CD8-positive, alpha-beta memory T cell (primary cell): ENCODE measurements around the gene OR2H1. TPM values are rescaled to one million over a fixed set of nuclear protein-coding genes. Genes with fewer than 3 reads are reported as not detected.
"Not testable (repeated sequence)": the region's sequence is repeated elsewhere in the genome, so short reads cannot be mapped to it uniquely, and the experiment has no call there.

ENCODE experiments used
- CTCF ChIA-PET: fragments of 350-600 bp; sonication (Branson Sonifier 250); formaldehyde crosslinking; loops from one replicate; lab custom pipeline; 2021; ENCODE audit warnings: antibody characterized with exemption; lab: Charles Lee
- POLR2A ChIA-PET: fragments of 350-600 bp; sonication (Branson Sonifier 250); formaldehyde crosslinking; loops from one replicate; lab custom pipeline; 2021; ENCODE audit warnings: antibody characterized with exemption; lab: Charles Lee
- DNase-seq, 5 donors: peaks; one replicate each; pipeline versions ENCODE4 v3.0.0 to v3.0.0-alpha.2; 2020 to 2022; ENCODE audit warnings: mixed read lengths in 1 of 5
- H3K27ac ChIP-seq: one replicate; pipeline ENCODE4 v1.7.0; 2013; ENCODE audit warnings: low read depth, mild to moderate bottlenecking, low read length, moderate library complexity
- H3K27me3 ChIP-seq: 2 replicates; pipeline ENCODE4 v1.7.0; 2013; ENCODE audit warnings: low read length, mild to moderate bottlenecking; ENCODE audit not compliant: insufficient read depth, poor library complexity, severe bottlenecking
- H3K36me3 ChIP-seq: 2 replicates; pipeline ENCODE4 v1.7.0; 2013; ENCODE audit warnings: mild to moderate bottlenecking, low read length, moderate library complexity; ENCODE audit not compliant: insufficient read depth
- H3K4me1 ChIP-seq: 2 replicates; pipeline ENCODE4 v1.7.0; 2013; ENCODE audit warnings: mild to moderate bottlenecking, low read length, moderate library complexity; ENCODE audit not compliant: insufficient read depth
- H3K4me3 ChIP-seq: 2 replicates; pipeline ENCODE4 v1.7.0; 2013; ENCODE audit warnings: mild to moderate bottlenecking, low read length
- H3K9me3 ChIP-seq: 2 replicates; pipeline ENCODE4 v1.7.0; 2013; ENCODE audit warnings: mild to moderate bottlenecking, low read length
- H3K27ac Mint-ChIP-seq, 8 donors: one replicate each; pipeline ENCODE4 v1.8.0; 2020 to 2021; ENCODE audit warnings: mixed read lengths in 8 of 8, mild to moderate bottlenecking in 6 of 8, inconsistent platforms in 3 of 8, moderate library complexity in 3 of 8
- H3K27me3 Mint-ChIP-seq, 2 donors: one replicate each; pipeline ENCODE4 v1.8.0; 2020 to 2021; ENCODE audit warnings: mixed read lengths in 2 of 2, mild to moderate bottlenecking in 1 of 2, moderate library complexity in 1 of 2
- H3K36me3 Mint-ChIP-seq, 3 donors: one replicate each; pipeline ENCODE4 v1.8.0; 2020 to 2021; ENCODE audit warnings: mixed read lengths in 3 of 3, inconsistent platforms in 1 of 3, mild to moderate bottlenecking in 1 of 3
- H3K4me1 Mint-ChIP-seq, 3 donors: one replicate each; pipeline ENCODE4 v1.8.0; 2020 to 2021; ENCODE audit warnings: mixed read lengths in 3 of 3, inconsistent platforms in 1 of 3, mild to moderate bottlenecking in 1 of 3
- H3K4me3 Mint-ChIP-seq, 7 donors: one replicate each; pipeline ENCODE4 v1.8.0; 2020 to 2021; ENCODE audit warnings: mixed read lengths in 7 of 7, mild to moderate bottlenecking in 6 of 7, moderate library complexity in 4 of 7, inconsistent platforms in 2 of 7
- H3K9me3 Mint-ChIP-seq, 5 donors: one replicate each; pipeline ENCODE4 v1.8.0; 2020 to 2022; ENCODE audit warnings: mixed read lengths in 5 of 5, mild to moderate bottlenecking in 3 of 5, moderate library complexity in 2 of 5, inconsistent platforms in 1 of 5
- polyA plus RNA-seq: library from polyadenylated mRNA; unstranded; fragments of 300-500 nt; fragmentation: Illumina TruSeq; gene quantifications from one replicate; pipeline ENCODE4 v1.2.3, GENCODE V29; 2021
- total RNA-seq, 2 experiments: library from RNA; stranded (reverse); gene quantifications; one replicate each; pipeline ENCODE4 v1.2.3, GENCODE V29; 2021

The OR2H1 gene
- total RNA-seq = not detected
- not detected for polyA plus RNA-seq

DNA sequence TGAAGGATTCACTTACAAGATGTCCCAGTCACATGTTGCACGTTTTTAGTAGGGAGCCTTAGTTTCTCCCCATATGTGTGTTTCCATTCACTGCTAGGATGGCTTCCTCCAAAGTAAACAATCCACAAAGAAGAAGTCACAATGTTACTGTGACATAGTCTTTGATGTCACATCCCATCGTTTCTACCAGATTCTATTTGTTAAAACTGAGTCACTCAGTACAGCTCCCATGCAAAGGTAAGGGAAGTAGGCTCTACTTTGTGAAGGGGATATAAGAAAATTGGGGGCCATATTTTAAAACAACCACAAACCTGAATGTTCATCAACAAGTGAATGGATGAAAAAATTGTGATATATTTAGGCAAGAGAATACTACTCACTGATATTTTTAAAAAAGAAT, at the start of gene OR2H1, which contains the start of gene OR11A1:
Gene OR2H1 (plus strand): TSS at position 185 of the 400 bp plus-strand sequence. CDS start 4,615 bp downstream, outside the sequence.
Gene OR11A1 (minus strand): TSS at position 101 of the 400 bp plus-strand sequence. CDS start 29,430 bp downstream, outside the sequence.
- no peak within 1 kb of the TSS for H3K4me3 ChIP-seq

DNA sequence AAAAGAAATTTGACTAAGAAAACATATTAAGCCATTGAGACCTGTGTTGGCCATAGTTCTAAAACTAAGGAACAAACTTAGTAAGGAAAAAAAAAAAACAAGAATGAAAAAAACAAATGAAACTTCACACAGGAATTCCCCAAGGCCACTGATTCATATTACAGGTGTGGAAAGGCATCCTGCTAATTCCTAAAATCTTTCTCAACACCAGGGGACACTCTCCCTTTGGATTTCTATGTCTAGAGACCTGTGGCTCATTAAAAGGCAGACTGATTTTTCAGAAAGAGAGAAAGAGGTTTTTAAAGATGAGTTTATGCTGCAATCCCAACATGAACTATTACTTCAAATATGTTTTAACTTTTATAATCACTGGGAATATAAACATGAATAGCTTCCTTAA, 42.4 kb upstream of the OR2H1 start, which contains the start of gene OR12D1:
Gene OR12D1 (plus strand): TSS at position 341 of the 400 bp plus-strand sequence.
- no peaks in the 10 kb centered on the region for H3K36me3 Mint-ChIP-seq
- DNase-seq = no peak

More for the DNA sequence above, at the start of gene OR2H1, which contains the start of gene OR11A1:
- Histone ChIP-seq H3K27ac (no peak within 1 kb of the TSS), H3K4me1 (no peaks in the 10 kb centered on the region), H3K36me3 (no peaks in the 10 kb centered on the region), H3K9me3 (no peaks in the 10 kb centered on the region), H3K27me3 (no peaks in the 10 kb centered on the region)
- Mint-ChIP-seq H3K27me3 (peaks cover 6 to 19% of the 10 kb centered on the region in 2 donors), H3K4me3 (no peak within 1 kb of the TSS), H3K27ac (no peak within 1 kb of the TSS), H3K4me1 (no peaks in the 10 kb centered on the region), H3K36me3 (no peaks in the 10 kb centered on the region), H3K9me3 (peaks cover 0 to 3% (median 0%) of the 10 kb centered on the region in 5 donors)
- POLR2A ChIA-PET = no interaction called here
- CTCF ChIA-PET = no interaction called here
- DNase-seq = no peak

DNA sequence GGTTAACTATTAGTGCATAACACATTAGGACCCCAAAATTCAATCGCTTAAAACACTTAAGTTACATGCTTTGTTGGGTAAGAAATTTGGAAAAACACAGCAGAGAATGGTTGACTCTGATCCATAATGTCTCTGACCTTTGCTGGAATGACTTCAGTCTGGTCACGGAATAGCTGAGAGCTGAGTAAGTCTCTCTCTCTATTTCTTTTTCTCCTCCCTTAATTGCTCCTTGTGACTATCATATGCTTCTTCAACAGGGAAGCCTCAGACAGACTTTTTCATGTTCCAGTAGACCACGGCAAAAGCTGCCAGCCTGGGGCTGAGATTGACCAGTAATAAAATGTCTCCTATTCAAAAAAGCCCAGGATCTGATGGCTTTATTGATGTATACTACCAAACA, 37.4 kb upstream of the OR2H1 start:
- DNase-seq = no peak
- H3K27ac ChIP-seq = no peak overlapping the region
- POLR2A ChIA-PET = no interaction called here
- H3K36me3 ChIP-seq = no peaks in the 10 kb centered on the region
- H3K9me3 ChIP-seq = no peaks in the 10 kb centered on the region
- Mint-ChIP-seq H3K27ac (no peak overlapping the region), H3K4me1 (peaks cover 0 to 1% (median 0%) of the 10 kb centered on the region in 3 donors), H3K9me3 (peaks cover 0 to 5% (median 0%) of the 10 kb centered on the region in 5 donors), H3K27me3 (peaks cover 14 to 78% of the 10 kb centered on the region in 2 donors), H3K36me3 (no peaks in the 10 kb centered on the region), H3K4me3 (no peak overlapping the region)
- CTCF ChIA-PET = no interaction called here
- H3K4me1 ChIP-seq = no peaks in the 10 kb centered on the region
- H3K27me3 ChIP-seq = no peaks in the 10 kb centered on the region
- H3K4me3 ChIP-seq = no peak overlapping the region

More for the DNA sequence above, 42.4 kb upstream of the OR2H1 start, which contains the start of gene OR12D1:
- H3K27me3 Mint-ChIP-seq = peaks cover 11 to 75% of the 10 kb centered on the region in 2 donors
- no peak within 1 kb of the TSS for H3K4me3 Mint-ChIP-seq
- H3K27me3 ChIP-seq = no peaks in the 10 kb centered on the region
- H3K36me3 ChIP-seq = no peaks in the 10 kb centered on the region
- H3K27ac Mint-ChIP-seq = no peak within 1 kb of the TSS
- CTCF ChIA-PET = no interaction called here
- H3K4me1 Mint-ChIP-seq = no peaks in the 10 kb centered on the region
- POLR2A ChIA-PET = no interaction called here
- H3K4me1 ChIP-seq = no peaks in the 10 kb centered on the region
- H3K9me3 Mint-ChIP-seq = peaks cover 0 to 20% (median 8%) of the 10 kb centered on the region in 5 donors
- no peak within 1 kb of the TSS for H3K4me3 ChIP-seq
- no peaks in the 10 kb centered on the region for H3K9me3 ChIP-seq
- H3K27ac ChIP-seq = no peak within 1 kb of the TSS

DNA sequence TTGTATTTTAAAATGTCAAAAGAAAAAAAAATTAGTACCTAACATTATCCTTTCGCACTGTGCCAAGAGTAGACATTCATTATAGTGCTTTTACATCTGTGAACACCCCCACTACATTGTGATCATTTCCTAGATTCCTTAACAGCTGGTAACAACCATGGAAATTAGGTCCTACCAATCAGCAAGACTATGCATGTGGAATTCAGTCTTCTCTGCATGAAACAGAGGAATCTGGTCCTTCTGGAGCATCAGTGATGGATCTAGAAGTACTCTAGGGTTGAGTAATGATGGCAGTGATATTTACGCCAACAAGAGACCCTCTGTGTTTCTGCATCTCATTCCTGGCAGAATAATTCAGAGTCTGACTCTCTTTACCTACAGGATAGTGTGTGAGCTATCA, 32.8 kb upstream of the OR2H1 start:
- no peaks in the 10 kb centered on the region for H3K9me3 ChIP-seq
- peaks cover 0 to 5% (median 0%) of the 10 kb centered on the region in 5 donors for H3K9me3 Mint-ChIP-seq
- H3K4me1 Mint-ChIP-seq = peaks cover 0 to 3% (median 0%) of the 10 kb centered on the region in 3 donors
- ChIA-PET CTCF (no interaction called here), POLR2A (no interaction called here)
- H3K27me3 ChIP-seq = no peaks in the 10 kb centered on the region
- H3K4me3 ChIP-seq = no peak overlapping the region
- H3K27ac ChIP-seq = no peak overlapping the region
- no peaks in the 10 kb centered on the region for H3K4me1 ChIP-seq
- H3K27me3 Mint-ChIP-seq = peaks cover 21 to 64% of the 10 kb centered on the region in 2 donors
- H3K27ac Mint-ChIP-seq = no peak overlapping the region
- no peak for DNase-seq
- H3K36me3 ChIP-seq = no peaks in the 10 kb centered on the region
- H3K4me3 Mint-ChIP-seq = no peak overlapping the region
- H3K36me3 Mint-ChIP-seq = no peaks in the 10 kb centered on the region

DNA sequence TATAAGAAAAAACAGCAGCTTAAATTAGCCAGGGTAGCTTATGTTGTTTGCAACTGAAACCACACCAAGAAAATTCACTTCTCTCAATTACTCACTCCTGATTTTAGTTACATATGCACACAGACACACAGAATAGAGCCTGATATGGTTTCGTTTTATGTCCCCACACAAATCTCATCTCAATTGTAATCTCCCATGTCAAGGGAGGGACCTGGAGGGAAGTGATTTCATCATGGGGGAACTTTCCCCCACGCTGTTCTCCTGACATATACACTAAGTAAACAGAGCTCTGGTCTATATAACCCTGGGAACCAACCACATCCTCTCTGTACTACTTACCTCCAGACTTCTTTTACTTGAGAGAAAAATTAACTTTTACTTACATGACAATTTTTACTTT, 32.4 kb upstream of the OR2H1 start:
- Mint-ChIP-seq H3K27me3 (peaks cover 21 to 64% of the 10 kb centered on the region in 2 donors), H3K9me3 (peaks cover 0 to 5% (median 0%) of the 10 kb centered on the region in 5 donors), H3K27ac (no peak overlapping the region), H3K4me3 (no peak overlapping the region), H3K4me1 (peaks cover 0 to 3% (median 0%) of the 10 kb centered on the region in 3 donors), H3K36me3 (no peaks in the 10 kb centered on the region)
- H3K9me3 ChIP-seq = no peaks in the 10 kb centered on the region
- no peak for DNase-seq
- H3K27me3 ChIP-seq = no peaks in the 10 kb centered on the region
- H3K27ac ChIP-seq = no peak overlapping the region
- no peaks in the 10 kb centered on the region for H3K36me3 ChIP-seq
- H3K4me1 ChIP-seq = no peaks in the 10 kb centered on the region
- H3K4me3 ChIP-seq = no peak overlapping the region
- ChIA-PET POLR2A (no interaction called here), CTCF (no interaction called here)

DNA sequence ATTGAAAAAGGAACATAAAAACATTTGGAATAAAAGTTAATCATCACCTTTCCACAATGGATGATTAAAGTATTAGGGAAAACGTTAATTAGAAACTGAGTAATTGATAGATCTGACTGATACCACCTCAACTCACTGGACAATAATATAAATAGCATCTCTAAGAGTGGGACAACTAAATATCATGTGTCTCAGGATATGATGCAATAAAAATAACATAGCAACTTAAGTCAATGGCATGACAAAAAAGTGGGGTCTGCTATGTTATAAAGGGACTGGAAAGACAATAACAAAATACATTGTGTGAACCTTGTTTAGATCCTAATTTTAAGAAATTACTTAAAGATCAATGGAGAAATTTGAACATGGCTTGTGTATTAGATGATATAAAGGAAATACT, 31.9 kb upstream of the OR2H1 start:
- Mint-ChIP-seq H3K4me1 (peaks cover 0 to 3% (median 0%) of the 10 kb centered on the region in 3 donors), H3K9me3 (peaks cover 0 to 5% (median 0%) of the 10 kb centered on the region in 5 donors), H3K27ac (no peak overlapping the region), H3K36me3 (no peaks in the 10 kb centered on the region), H3K27me3 (peaks cover 18 to 60% of the 10 kb centered on the region in 2 donors), H3K4me3 (no peak overlapping the region)
- H3K27ac ChIP-seq = no peak overlapping the region
- POLR2A ChIA-PET = no interaction called here
- H3K27me3 ChIP-seq = no peaks in the 10 kb centered on the region
- H3K4me3 ChIP-seq = no peak overlapping the region
- DNase-seq = no peak
- CTCF ChIA-PET = no interaction called here
- no peaks in the 10 kb centered on the region for H3K4me1 ChIP-seq
- no peaks in the 10 kb centered on the region for H3K36me3 ChIP-seq
- H3K9me3 ChIP-seq = no peaks in the 10 kb centered on the region

DNA sequence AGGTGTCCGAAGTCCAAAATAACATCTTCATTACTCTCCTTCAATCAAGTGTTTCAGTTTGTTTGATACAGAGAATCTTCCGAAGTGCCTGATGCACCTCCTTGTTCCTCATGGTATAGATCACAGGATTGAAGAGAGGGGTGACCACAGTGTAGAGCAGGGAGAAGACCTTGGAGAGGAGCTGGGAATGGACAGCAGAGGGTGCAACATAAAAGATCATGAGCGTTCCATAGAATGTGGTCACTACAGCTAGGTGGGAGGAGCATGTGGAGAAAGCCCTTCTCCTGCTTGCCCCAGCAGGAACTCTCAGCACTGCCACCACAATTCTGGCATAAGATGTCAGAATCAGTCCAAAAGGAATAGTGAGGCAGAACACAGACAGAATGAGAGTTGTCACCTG, 30.3 kb upstream of the OR2H1 start:
- H3K27ac Mint-ChIP-seq = no peak overlapping the region
- no peaks in the 10 kb centered on the region for H3K36me3 Mint-ChIP-seq
- no peaks in the 10 kb centered on the region for H3K9me3 Mint-ChIP-seq
- CTCF ChIA-PET = no interaction called here
- H3K4me1 ChIP-seq = no peaks in the 10 kb centered on the region
- H3K27me3 ChIP-seq = no peaks in the 10 kb centered on the region
- peaks cover 0 to 3% (median 0%) of the 10 kb centered on the region in 3 donors for H3K4me1 Mint-ChIP-seq
- no peak for DNase-seq
- no peak overlapping the region for H3K4me3 Mint-ChIP-seq
- H3K27me3 Mint-ChIP-seq = peaks cover 14 to 49% of the 10 kb centered on the region in 2 donors
- no peak overlapping the region for H3K4me3 ChIP-seq
- H3K9me3 ChIP-seq = no peaks in the 10 kb centered on the region
- POLR2A ChIA-PET = no interaction called here
- no peak overlapping the region for H3K27ac ChIP-seq
- no peaks in the 10 kb centered on the region for H3K36me3 ChIP-seq

DNA sequence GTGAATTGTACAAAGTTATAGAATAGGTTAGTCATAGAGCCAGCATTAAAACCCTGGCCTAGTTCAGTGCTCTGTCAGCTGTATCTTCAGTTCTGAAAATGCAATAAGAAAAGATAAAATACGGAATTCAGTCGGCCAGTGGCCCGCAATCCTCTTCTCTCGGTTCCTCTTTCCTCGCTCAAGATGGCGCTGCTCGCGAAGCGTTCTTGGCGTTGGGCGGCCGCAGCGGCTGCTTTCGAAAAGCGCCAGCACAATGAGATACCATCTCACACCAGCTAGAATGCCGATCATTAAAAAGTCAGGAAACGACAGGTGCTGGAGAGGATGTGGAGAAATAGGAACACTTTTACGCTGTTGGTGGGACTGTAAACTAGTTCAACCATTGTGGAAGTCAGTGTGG, 20.2 kb upstream of the OR2H1 start:
- H3K9me3 ChIP-seq, DNase-seq, H3K36me3 ChIP-seq, H3K4me3 ChIP-seq, H3K4me3 Mint-ChIP-seq, POLR2A ChIA-PET, H3K9me3 Mint-ChIP-seq, H3K27ac Mint-ChIP-seq, H3K36me3 Mint-ChIP-seq, H3K4me1 ChIP-seq, CTCF ChIA-PET, H3K27me3 ChIP-seq, H3K27ac ChIP-seq, H3K4me1 Mint-ChIP-seq: not testable (repeated sequence)
- H3K27me3 Mint-ChIP-seq = peaks cover 23 to 61% of the 10 kb centered on the region in 2 donors
